ENCODE data around the gene GABRB3.

DNA sequence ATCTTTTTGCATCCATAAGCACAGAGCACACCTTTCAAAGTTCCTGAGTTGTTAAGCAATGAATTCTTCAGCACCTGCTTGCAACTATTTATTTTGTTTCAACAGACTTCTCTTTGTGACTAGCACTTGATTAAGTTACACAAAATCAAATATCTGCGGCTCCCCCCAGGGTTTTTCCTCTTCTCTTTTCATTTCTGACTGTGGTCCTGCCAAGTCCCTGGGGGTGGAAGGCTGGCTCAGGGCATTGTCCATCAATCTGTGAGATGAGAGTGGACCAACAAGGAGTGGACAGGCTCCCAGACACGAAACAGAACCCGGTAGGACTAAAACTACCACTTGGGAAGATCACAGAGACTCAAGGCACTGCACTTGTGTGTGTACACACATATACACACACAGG is 96.8 kb downstream of the GABRB3 start:
- TF ChIP-seq CTCF (IDR thresholded peaks at IDR 0.05): no peak
- no peak for TF ChIP-seq SIN3A (IDR thresholded peaks at IDR 0.05; ENCODE audit: borderline replicate concordance, insufficient read depth, low read depth, low read length)
- TF ChIP-seq POLR2AphosphoS5 (IDR thresholded peaks at IDR 0.05; ENCODE audit: low read depth, low read length): no peak
- TF ChIP-seq TCF7L2 (IDR thresholded peaks at IDR 0.05; ENCODE audit: low read depth, low read length): no peak
- no peak for TF ChIP-seq REST (IDR thresholded peaks at IDR 0.05; ENCODE audit: insufficient read depth in 1 of 2, low read depth in 2 of 2, low read length in 1 of 2)

Data from Panc1 (cell line).